Cardiac septum (tissue), 1 donor: Measurements from ENCODE around the gene KDM5A. TPM values are rescaled to one million over a fixed set of nuclear protein-coding genes. Genes with fewer than 3 reads are reported as not detected.
"Not testable (repeated sequence)": the region's sequence is repeated elsewhere in the genome, so short reads cannot be mapped to it uniquely, and the experiment has no call there.

ENCODE experiments used
- DNase-seq: peaks from one replicate; pipeline ENCODE4 v3.0.0-alpha.2; 2020; ENCODE audit warnings: low spot score
- intact Hi-C: fragments of 100-400 bp; cut with DNase I; formaldehyde crosslinking; loops from one replicate; pipeline ENCODE4 v1.14.0; 2022
- total RNA-seq: library from RNA; stranded (reverse); fragmentation: NEBNext Ultra II Directional; extraction: Animal tissue kit (Norgen Biotek cat#: 25700); gene quantifications from one replicate; pipeline ENCODE4 v1.2.1, GENCODE V29; 2021
- donor health status: DM: no; HTN: no; CAD: no.

Gene KDM5A
- total RNA-seq, 1 donor from 2014 or later: 35.3 TPM

GRCh38 chr12:253116-253831 is 135.8 kb downstream of the KDM5A start:
- intact Hi-C loops: no loop called here
- no peak for DNase-seq

- intact Hi-C loops: no loop called here
- no peak for DNase-seq
These were observed 136.5 kb downstream of the KDM5A start for GRCh38 chr12:252636-253035.

GRCh38 chr12:247271-247670 is 141.8 kb downstream of the KDM5A start:
- no peak for DNase-seq
- intact Hi-C loops: no loop called here

- intact Hi-C loops: no loop called here
- no peak for DNase-seq
These were observed 145.7 kb downstream of the KDM5A start for GRCh38 chr12:243381-243780.

GRCh38 chr12:242496-242895 is 146.6 kb downstream of the KDM5A start:
- intact Hi-C loops: no loop called here
- no peak for DNase-seq

GRCh38 chr12:241266-241665 is 147.9 kb downstream of the KDM5A start:
- intact Hi-C loops: no loop called here
- DNase-seq: no peak

- no peak for DNase-seq
- intact Hi-C loops: no loop called here
These were observed 148.6 kb downstream of the KDM5A start for GRCh38 chr12:240566-240965.

- intact Hi-C loops: no loop called here
- no peak for DNase-seq
These were observed 150.3 kb downstream of the KDM5A start for GRCh38 chr12:238736-239398.

GRCh38 chr12:238116-238515 is 151.0 kb downstream of the KDM5A start:
- intact Hi-C loops: no loop called here
- DNase-seq: no peak

- intact Hi-C loops: no loop called here
- DNase-seq: no peak
These were observed 151.9 kb downstream of the KDM5A start for GRCh38 chr12:237026-237815.

GRCh38 chr12:236445-236844 is 152.7 kb downstream of the KDM5A start:
- intact Hi-C loops: no loop called here
- no peak for DNase-seq

- intact Hi-C loops, DNase-seq: not testable (repeated sequence)
These were observed 153.2 kb downstream of the KDM5A start for GRCh38 chr12:235967-236366.

GRCh38 chr12:234891-235415 is 154.2 kb downstream of the KDM5A start:
- DNase-seq: no peak
- intact Hi-C loops: no loop called here

- DNase-seq: no peak
- intact Hi-C loops: no loop called here
These were observed 155.1 kb downstream of the KDM5A start for GRCh38 chr12:234019-234418.

- no peak for DNase-seq
- intact Hi-C loops: no loop called here
These were observed 155.5 kb downstream of the KDM5A start for GRCh38 chr12:233615-233968.

GRCh38 chr12:232731-233614 is 156.1 kb downstream of the KDM5A start:
- intact Hi-C loops: no loop called here
- no peak for DNase-seq

GRCh38 chr12:230925-231671 is 158.0 kb downstream of the KDM5A start:
- intact Hi-C loops: no loop called here
- DNase-seq: peak; percentile 71
